ENCODE measurements around the gene PIGW. TPM values are rescaled to one million over a fixed set of nuclear protein-coding genes. Genes with fewer than 3 reads are reported as not detected.
A peak's percentile ranks its signal among the peaks of the same experiment; 100 is the strongest.

The PIGW gene
- total RNA-seq, 5 donors from 2014 or later (not counting 1 experiment from before 2014, with no cell fraction given), result 6.0 to 8.7 (median 6.5) TPM

DNA sequence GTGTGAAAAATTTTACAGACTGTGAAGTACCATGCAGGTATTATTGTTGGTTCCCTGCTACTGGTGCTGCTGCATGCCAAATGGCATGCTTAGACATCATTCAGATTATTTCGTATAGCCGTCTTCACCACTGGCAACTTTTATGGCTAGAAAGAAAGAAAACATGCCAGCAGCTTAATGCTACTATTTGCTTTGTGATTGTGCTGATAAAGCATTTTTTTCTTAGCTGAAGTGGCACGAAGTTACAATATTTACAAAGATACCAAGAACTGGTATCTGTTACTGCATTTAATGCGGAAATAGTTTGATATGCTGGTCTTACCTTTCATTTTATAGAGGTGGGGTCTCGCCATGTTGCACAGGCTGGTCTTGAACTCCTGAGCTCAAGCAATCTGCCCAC is 40.1 kb upstream of the PIGW start:
- ChIA-PET CTCF (no interaction called here), POLR2A (no interaction called here)
- H3K36me3 ChIP-seq (ENCODE audit: control insufficient read depth in 2 of 2, extremely low read depth in 1 of 2, insufficient read depth in 1 of 2, low read length in 1 of 2), result peaks cover 30 to 76% of the 10 kb centered on the region in 2 donors
- H3K36me3 Mint-ChIP-seq, result peaks cover 40% of the 10 kb centered on the region
- peaks cover 0 to 9% of the 10 kb centered on the region in 2 experiments for H3K4me1 ChIP-seq (ENCODE audit: control insufficient read depth in 1 of 2, extremely low read depth in 1 of 2, insufficient read depth in 2 of 2, low read length in 2 of 2)
- no peaks in the 10 kb centered on the region for H3K9me3 Mint-ChIP-seq
- no peak overlapping the region for H3K4me3 ChIP-seq (ENCODE audit: control insufficient read depth in 1 of 2, extremely low read depth in 1 of 2, low read length in 1 of 2)
- H3K9me3 ChIP-seq, result no peaks in the 10 kb centered on the region
- peaks cover 22 to 30% (median 30%) of the 10 kb centered on the region in 3 donors for H3K4me1 Mint-ChIP-seq
- no peaks in the 10 kb centered on the region for H3K27me3 ChIP-seq (replicated peaks in 1 of 2; ENCODE audit: control insufficient read depth in 2 of 2, extremely low read depth in 1 of 2, insufficient read depth in 2 of 2, low read length in 1 of 2)
- no peaks in the 10 kb centered on the region for H3K27me3 Mint-ChIP-seq
- no peak overlapping the region for H3K27ac Mint-ChIP-seq
- H3K4me3 Mint-ChIP-seq, result no peak overlapping the region
- ATAC-seq (replicated peaks in 1 of 4) (no peak), DNase-seq (no peak)
- H3K27ac ChIP-seq (ENCODE audit: low read length), result no peak overlapping the region
- no CpG with 5 or more reads among the region's 5 CpGs for WGBS (ENCODE audit: insufficient coverage)

DNA sequence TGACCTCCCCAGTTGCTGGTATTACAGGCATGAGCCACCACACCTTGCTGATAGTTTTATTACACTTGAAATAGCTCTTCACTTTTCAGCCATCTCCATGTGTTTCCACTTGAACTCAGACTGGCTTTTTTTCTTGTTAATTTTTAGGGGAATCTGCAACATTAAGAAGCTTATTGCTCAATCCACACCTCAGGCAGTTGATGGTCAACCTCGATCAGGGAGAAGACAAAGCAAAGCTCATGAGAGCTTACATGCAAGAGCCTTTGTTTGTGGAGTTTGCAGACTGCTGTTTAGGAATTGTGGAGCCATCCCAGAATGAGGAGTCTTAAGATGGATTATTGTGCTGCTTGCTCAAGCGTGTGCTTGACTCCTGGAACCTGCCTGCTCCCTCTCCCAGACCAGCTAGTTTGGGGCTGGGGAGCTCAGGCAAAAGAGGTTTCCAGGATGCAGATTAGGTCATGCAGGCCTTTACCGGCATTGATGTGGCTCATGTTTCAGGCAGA is 39.7 kb upstream of the PIGW start:
- no peak overlapping the region for H3K27ac ChIP-seq (ENCODE audit: low read length)
- ChIA-PET CTCF (interaction anchor here in 1 of 2 donors (0.7 kb wide), 1 partner anchor 9 kb away, joined by 3 read pairs; the partner anchor contains the start of gene ZNHIT3), POLR2A (no interaction called here)
- Mint-ChIP-seq H3K4me1 (peaks cover 17 to 26% (median 26%) of the 10 kb centered on the region in 3 donors), H3K9me3 (no peaks in the 10 kb centered on the region), H3K4me3 (no peak overlapping the region), H3K27me3 (no peaks in the 10 kb centered on the region), H3K36me3 (peaks cover 37% of the 10 kb centered on the region), H3K27ac (no peak overlapping the region)
- ATAC-seq (replicated peaks in 1 of 4) (no peak), DNase-seq (no peak)
- H3K27me3 ChIP-seq (replicated peaks in 1 of 2; ENCODE audit: control insufficient read depth in 2 of 2, extremely low read depth in 1 of 2, insufficient read depth in 2 of 2, low read length in 1 of 2), result no peaks in the 10 kb centered on the region
- no peaks in the 10 kb centered on the region for H3K9me3 ChIP-seq
- WGBS (ENCODE audit: insufficient coverage), result 87% methylated on average over 3 of the region's 3 CpGs
- H3K4me3 ChIP-seq (ENCODE audit: control insufficient read depth in 1 of 2, extremely low read depth in 1 of 2, low read length in 1 of 2), result no peak overlapping the region
- H3K36me3 ChIP-seq (ENCODE audit: control insufficient read depth in 2 of 2, extremely low read depth in 1 of 2, insufficient read depth in 1 of 2, low read length in 1 of 2), result peaks cover 30 to 76% of the 10 kb centered on the region in 2 donors
- H3K4me1 ChIP-seq (ENCODE audit: control insufficient read depth in 1 of 2, extremely low read depth in 1 of 2, insufficient read depth in 2 of 2, low read length in 2 of 2), result peaks cover 0 to 8% of the 10 kb centered on the region in 2 experiments

- ATAC-seq (replicated peaks in 1 of 4) (no peak), DNase-seq (peak in 1 of 35 experiments; percentile 9)
- peaks cover 35% of the 10 kb centered on the region for H3K36me3 Mint-ChIP-seq
- H3K27me3 Mint-ChIP-seq, result no peaks in the 10 kb centered on the region
- POLR2A ChIA-PET, result no interaction called here
- Histone ChIP-seq H3K27ac (ENCODE audit: low read length) (no peak overlapping the region), H3K4me3 (ENCODE audit: control insufficient read depth in 1 of 2, extremely low read depth in 1 of 2, low read length in 1 of 2) (no peak overlapping the region), H3K36me3 (ENCODE audit: control insufficient read depth in 2 of 2, extremely low read depth in 1 of 2, insufficient read depth in 1 of 2, low read length in 1 of 2) (peaks cover 29 to 82% of the 10 kb centered on the region in 2 donors), H3K27me3 (replicated peaks in 1 of 2; ENCODE audit: control insufficient read depth in 2 of 2, extremely low read depth in 1 of 2, insufficient read depth in 2 of 2, low read length in 1 of 2) (no peaks in the 10 kb centered on the region), H3K9me3 (no peaks in the 10 kb centered on the region), H3K4me1 (ENCODE audit: control insufficient read depth in 1 of 2, extremely low read depth in 1 of 2, insufficient read depth in 2 of 2, low read length in 2 of 2) (peaks cover 0 to 2% of the 10 kb centered on the region in 2 experiments)
- peaks cover 11 to 20% (median 20%) of the 10 kb centered on the region in 3 donors for H3K4me1 Mint-ChIP-seq
- CTCF ChIA-PET, result interaction anchor here in 1 of 2 donors (0.6 kb wide), 1 partner anchor 72 kb away, joined by 3 read pairs; no protein-coding TSS in a partner anchor
- 94% methylated on average over 7 of the region's 9 CpGs for WGBS (ENCODE audit: insufficient coverage)
- no peaks in the 10 kb centered on the region for H3K9me3 Mint-ChIP-seq
- no peak overlapping the region for H3K27ac Mint-ChIP-seq
- H3K4me3 Mint-ChIP-seq, result no peak overlapping the region
Observed at GRCh38 chr17:36496018-36496789, 38.6 kb upstream of the PIGW start.

- ATAC-seq (replicated peaks in 1 of 4) (no peak), DNase-seq (peak in 1 of 35 experiments; percentile 8)
- Histone ChIP-seq H3K4me1 (ENCODE audit: control insufficient read depth in 1 of 2, extremely low read depth in 1 of 2, insufficient read depth in 2 of 2, low read length in 2 of 2) (no peaks in the 10 kb centered on the region), H3K36me3 (ENCODE audit: control insufficient read depth in 2 of 2, extremely low read depth in 1 of 2, insufficient read depth in 1 of 2, low read length in 1 of 2) (peaks cover 14 to 74% of the 10 kb centered on the region in 2 donors), H3K27me3 (replicated peaks in 1 of 2; ENCODE audit: control insufficient read depth in 2 of 2, extremely low read depth in 1 of 2, insufficient read depth in 2 of 2, low read length in 1 of 2) (no peaks in the 10 kb centered on the region), H3K27ac (ENCODE audit: low read length) (no peak overlapping the region), H3K9me3 (no peaks in the 10 kb centered on the region), H3K4me3 (ENCODE audit: control insufficient read depth in 1 of 2, extremely low read depth in 1 of 2, low read length in 1 of 2) (no peak overlapping the region)
- H3K27me3 Mint-ChIP-seq, result no peaks in the 10 kb centered on the region
- 96% methylated on average over 5 of the region's 9 CpGs for WGBS (ENCODE audit: insufficient coverage)
- CTCF ChIA-PET, result interaction anchor here in 1 of 2 donors (0.9 kb wide), 1 partner anchor 8 kb away, joined by 3 read pairs; no protein-coding TSS in a partner anchor
- H3K36me3 Mint-ChIP-seq, result peaks cover 24% of the 10 kb centered on the region
- no peaks in the 10 kb centered on the region for H3K9me3 Mint-ChIP-seq
- H3K4me3 Mint-ChIP-seq, result no peak overlapping the region
- POLR2A ChIA-PET, result interaction anchor here in 1 of 2 donors (0.6 kb wide), 1 partner anchor 8 kb away, joined by 10 read pairs; no protein-coding TSS in a partner anchor
- H3K27ac Mint-ChIP-seq, result no peak overlapping the region
- peaks cover 0 to 3% (median 3%) of the 10 kb centered on the region in 3 donors for H3K4me1 Mint-ChIP-seq
Observed at GRCh38 chr17:36498155-36498554, 36.6 kb upstream of the PIGW start.

DNA sequence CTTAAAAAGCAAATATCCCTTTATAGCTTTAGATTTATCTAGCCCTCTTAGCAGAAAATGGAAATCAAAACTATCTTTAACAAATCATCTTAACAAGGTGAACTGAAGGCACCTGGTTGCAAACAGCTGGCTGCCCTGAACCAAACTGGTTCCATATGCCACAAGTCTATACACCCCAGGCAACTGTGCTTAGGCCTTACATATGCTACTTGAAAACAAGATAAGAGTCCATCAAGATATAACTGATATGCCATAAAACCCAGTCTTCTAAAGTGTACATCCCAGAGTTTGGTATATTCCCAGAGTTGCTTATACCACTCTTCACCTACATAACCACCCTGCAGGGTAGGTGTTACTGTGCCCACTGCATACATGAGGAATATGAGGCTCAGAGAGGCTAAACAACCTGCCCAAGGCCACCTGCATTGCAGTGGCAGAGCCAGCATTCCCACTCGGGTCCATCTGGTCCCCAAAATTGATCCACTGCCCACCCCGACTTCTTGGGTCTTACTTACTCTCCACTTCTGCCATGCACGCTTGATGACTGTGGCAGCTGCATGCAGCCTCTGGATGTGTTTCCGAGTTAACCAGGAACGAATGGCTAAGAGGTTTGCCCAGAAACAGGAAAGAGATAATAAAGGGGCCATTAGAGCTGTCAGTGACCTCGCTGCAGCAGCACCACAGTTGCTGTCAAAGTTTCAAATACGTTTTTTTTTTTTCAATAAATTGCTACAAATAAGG is 36.1 kb upstream of the PIGW start:
- Mint-ChIP-seq H3K27ac (peak overlapping the region in 1 of 2 donors; percentile 52), H3K36me3 (peaks cover 24% of the 10 kb centered on the region), H3K27me3 (no peaks in the 10 kb centered on the region), H3K4me1 (peaks cover 0 to 3% (median 3%) of the 10 kb centered on the region in 3 donors), H3K9me3 (no peaks in the 10 kb centered on the region), H3K4me3 (no peak overlapping the region)
- H3K4me1 ChIP-seq (ENCODE audit: control insufficient read depth in 1 of 2, extremely low read depth in 1 of 2, insufficient read depth in 2 of 2, low read length in 2 of 2), result no peaks in the 10 kb centered on the region
- peaks cover 11 to 74% of the 10 kb centered on the region in 2 donors for H3K36me3 ChIP-seq (ENCODE audit: control insufficient read depth in 2 of 2, extremely low read depth in 1 of 2, insufficient read depth in 1 of 2, low read length in 1 of 2)
- 93% methylated on average over 4 of the region's 7 CpGs for WGBS (ENCODE audit: insufficient coverage)
- no peak overlapping the region for H3K27ac ChIP-seq (ENCODE audit: low read length)
- H3K9me3 ChIP-seq, result no peaks in the 10 kb centered on the region
- DNase-seq (no peak), ATAC-seq (replicated peaks in 1 of 4) (no peak)
- CTCF ChIA-PET, result interaction anchor here in 1 of 2 donors (0.9 kb wide), 1 partner anchor 9 kb away, joined by 3 read pairs; no protein-coding TSS in a partner anchor
- POLR2A ChIA-PET, result interaction anchor here in 1 of 2 donors (0.6 to 0.7 kb wide), 2 partner anchors 9 to 1216 kb away, joined by 4 to 10 read pairs; no protein-coding TSS in a partner anchor
- H3K27me3 ChIP-seq (replicated peaks in 1 of 2; ENCODE audit: control insufficient read depth in 2 of 2, extremely low read depth in 1 of 2, insufficient read depth in 2 of 2, low read length in 1 of 2), result no peaks in the 10 kb centered on the region
- no peak overlapping the region for H3K4me3 ChIP-seq (ENCODE audit: control insufficient read depth in 1 of 2, extremely low read depth in 1 of 2, low read length in 1 of 2)

DNA sequence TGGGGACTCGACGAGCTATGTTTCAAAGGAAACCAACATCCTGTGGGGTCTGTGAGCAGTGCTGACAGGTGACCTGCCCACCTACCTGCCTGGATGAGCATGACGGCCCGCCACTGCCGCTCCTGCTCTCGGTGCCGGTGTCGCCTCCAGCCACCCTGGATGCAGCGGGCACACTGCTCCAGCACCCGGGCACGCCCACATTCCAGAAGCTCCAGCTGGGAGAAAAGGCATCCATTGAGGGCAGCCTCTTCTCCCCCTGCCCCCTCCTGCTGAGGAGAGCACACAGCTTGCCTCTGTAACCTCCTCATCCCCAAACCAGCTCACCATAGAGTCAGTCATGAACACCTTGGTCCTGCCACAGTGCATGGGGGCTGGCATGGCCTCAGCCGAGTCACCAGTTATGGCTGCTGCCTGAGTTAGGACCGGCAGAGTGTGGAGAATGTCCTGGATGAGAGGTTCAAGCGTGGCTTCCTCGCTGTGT is 34.0 kb upstream of the PIGW start:
- WGBS (ENCODE audit: insufficient coverage), result 98% methylated on average over 5 of the region's 15 CpGs
- H3K27ac Mint-ChIP-seq, result no peak overlapping the region
- ATAC-seq (replicated peaks in 1 of 4) (no peak), DNase-seq (no peak)
- H3K36me3 Mint-ChIP-seq, result peaks cover 23% of the 10 kb centered on the region
- Histone ChIP-seq H3K27me3 (replicated peaks in 1 of 2; ENCODE audit: control insufficient read depth in 2 of 2, extremely low read depth in 1 of 2, insufficient read depth in 2 of 2, low read length in 1 of 2) (no peaks in the 10 kb centered on the region), H3K36me3 (ENCODE audit: control insufficient read depth in 2 of 2, extremely low read depth in 1 of 2, insufficient read depth in 1 of 2, low read length in 1 of 2) (peaks cover 14 to 71% of the 10 kb centered on the region in 2 donors), H3K9me3 (no peaks in the 10 kb centered on the region), H3K4me3 (ENCODE audit: control insufficient read depth in 1 of 2, extremely low read depth in 1 of 2, low read length in 1 of 2) (no peak overlapping the region), H3K4me1 (ENCODE audit: control insufficient read depth in 1 of 2, extremely low read depth in 1 of 2, insufficient read depth in 2 of 2, low read length in 2 of 2) (no peaks in the 10 kb centered on the region), H3K27ac (ENCODE audit: low read length) (peak overlapping the region; percentile 10)
- H3K9me3 Mint-ChIP-seq, result no peaks in the 10 kb centered on the region
- no peaks in the 10 kb centered on the region for H3K27me3 Mint-ChIP-seq
- H3K4me1 Mint-ChIP-seq, result peaks cover 0 to 1% (median 0%) of the 10 kb centered on the region in 3 donors
- CTCF ChIA-PET, result no interaction called here
- POLR2A ChIA-PET, result interaction anchor here in 1 of 2 donors (0.6 kb wide), 1 partner anchor 385 kb away, joined by 4 read pairs; no protein-coding TSS in a partner anchor
- H3K4me3 Mint-ChIP-seq, result no peak overlapping the region
